Left renal pelvis (tissue), 4 donors: ENCODE data around the gene EWSR1. TPM values are rescaled to one million over a fixed set of nuclear protein-coding genes. Genes with fewer than 3 reads are reported as not detected.
A peak's percentile ranks its signal among the peaks of the same experiment; 100 is the strongest.
"Not testable (repeated sequence)": the region's sequence is repeated elsewhere in the genome, so short reads cannot be mapped to it uniquely, and the experiment has no call there.

Experiments
- DNase-seq, 4 donors: peaks; one replicate each; pipeline ENCODE4 v3.0.0-alpha.2; 2013; ENCODE audit warnings: low read depth in 4 of 4, low spot score in 3 of 4
- polyA plus RNA-seq, 4 donors: library from polyadenylated mRNA; unstranded; fragments of 120-200 nt; gene quantifications; one replicate each; pipeline ENCODE4 v1.2.1, GENCODE V29; 2013; ENCODE audit not compliant: insufficient read length in 4 of 4

EWSR1 gene, protein sequence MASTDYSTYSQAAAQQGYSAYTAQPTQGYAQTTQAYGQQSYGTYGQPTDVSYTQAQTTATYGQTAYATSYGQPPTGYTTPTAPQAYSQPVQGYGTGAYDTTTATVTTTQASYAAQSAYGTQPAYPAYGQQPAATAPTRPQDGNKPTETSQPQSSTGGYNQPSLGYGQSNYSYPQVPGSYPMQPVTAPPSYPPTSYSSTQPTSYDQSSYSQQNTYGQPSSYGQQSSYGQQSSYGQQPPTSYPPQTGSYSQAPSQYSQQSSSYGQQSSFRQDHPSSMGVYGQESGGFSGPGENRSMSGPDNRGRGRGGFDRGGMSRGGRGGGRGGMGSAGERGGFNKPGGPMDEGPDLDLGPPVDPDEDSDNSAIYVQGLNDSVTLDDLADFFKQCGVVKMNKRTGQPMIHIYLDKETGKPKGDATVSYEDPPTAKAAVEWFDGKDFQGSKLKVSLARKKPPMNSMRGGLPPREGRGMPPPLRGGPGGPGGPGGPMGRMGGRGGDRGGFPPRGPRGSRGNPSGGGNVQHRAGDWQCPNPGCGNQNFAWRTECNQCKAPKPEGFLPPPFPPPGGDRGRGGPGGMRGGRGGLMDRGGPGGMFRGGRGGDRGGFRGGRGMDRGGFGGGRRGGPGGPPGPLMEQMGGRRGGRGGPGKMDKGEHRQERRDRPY
- polyA plus RNA-seq = 100 to 1,000 TPM; 240 to 371 (median 332) TPM

DNA sequence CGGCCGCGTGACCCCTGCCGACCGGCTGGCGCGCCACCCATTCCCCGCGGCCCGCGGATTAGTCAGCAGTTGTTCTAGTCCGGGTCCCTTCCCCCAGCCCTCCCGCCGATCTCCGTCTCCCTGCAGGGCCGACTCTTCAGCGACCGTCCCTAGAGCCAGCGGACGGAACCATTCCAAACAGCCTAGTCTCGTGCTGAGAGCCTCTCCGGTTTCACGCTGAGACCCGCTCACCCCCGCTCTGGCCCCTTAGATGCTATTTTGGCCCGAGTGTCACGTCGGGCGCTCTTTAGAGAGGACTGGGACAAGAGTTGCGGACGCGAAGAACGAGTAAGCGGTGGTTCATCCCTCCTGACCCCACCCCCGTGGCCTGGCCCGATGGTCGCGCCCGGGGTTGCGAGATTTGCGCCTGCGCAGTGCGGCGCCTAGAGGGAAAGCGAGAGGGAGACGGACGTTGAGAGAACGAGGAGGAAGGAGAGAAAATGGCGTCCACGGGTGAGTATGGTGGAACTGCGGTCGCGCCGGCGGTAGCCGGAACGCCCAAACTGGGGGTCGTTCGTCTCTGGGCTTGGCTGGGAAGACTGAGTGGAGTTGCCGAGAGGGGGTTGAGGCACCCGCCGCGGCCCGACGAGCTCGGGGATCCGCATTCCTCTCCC is at the start of gene EWSR1, which contains the start of gene RHBDD3:
Gene EWSR1, plus strand, starts transcription at position 411 of the 653 bp plus-strand sequence. Its CDS starts 69 bp downstream, at position 480.
Gene RHBDD3, minus strand, starts transcription at position 124 of the 653 bp plus-strand sequence. CDS start 2,355 bp downstream, outside the sequence.
- peak; percentile 92 to 94 (median 92) for DNase-seq

DNA sequence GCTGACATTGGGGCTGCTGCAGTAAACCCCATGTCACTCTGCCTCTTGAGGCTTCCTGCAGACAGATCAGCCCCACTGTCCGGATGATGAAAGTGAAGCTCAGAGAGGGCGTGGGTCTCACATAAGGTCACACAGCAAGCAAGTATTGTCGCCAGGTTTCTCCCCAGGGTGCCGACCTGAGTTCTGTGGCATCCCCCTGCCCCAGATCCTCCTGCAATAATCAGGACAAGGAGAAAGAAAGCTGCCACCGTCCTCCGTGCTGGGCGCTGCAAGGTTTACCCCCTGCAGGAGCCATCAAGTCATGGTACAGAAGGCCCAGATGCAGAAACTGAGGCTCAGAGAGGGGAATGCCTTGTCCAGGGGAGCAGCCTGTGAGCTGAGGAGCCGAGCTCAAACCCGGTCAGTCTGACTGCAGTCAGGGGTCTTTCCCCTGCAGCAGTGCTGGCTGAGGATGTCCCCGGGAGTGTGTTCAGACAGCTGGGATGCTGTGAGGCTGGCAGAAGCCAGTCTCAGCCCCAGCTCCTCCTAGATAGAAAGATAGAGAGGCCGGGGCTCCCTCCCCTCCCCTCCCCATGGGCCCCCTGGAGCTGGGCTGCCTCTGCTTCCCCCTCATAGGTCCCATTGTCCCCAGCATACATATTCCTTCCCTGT is 49.2 kb upstream of the EWSR1 start:
- no peak for DNase-seq

DNA sequence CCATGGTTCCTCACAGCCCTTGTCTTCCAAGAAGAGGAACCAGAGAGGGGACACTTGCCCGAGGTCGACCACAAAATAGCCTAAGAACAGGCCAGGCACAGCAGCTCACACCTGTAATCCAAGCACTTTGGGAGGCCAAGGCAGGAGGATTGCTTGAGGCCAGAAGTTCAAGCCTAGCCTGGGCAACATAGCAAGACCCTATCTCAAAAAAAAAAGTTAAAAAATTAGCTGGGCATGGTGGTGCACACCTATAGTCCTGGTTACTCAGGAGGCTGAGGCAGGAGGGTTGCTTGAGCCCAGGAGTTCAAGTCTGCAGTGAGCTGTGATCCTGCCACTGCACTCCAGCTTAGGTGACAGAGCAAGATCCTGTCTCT is 48.7 kb upstream of the EWSR1 start:
- DNase-seq = not testable (repeated sequence)

DNA sequence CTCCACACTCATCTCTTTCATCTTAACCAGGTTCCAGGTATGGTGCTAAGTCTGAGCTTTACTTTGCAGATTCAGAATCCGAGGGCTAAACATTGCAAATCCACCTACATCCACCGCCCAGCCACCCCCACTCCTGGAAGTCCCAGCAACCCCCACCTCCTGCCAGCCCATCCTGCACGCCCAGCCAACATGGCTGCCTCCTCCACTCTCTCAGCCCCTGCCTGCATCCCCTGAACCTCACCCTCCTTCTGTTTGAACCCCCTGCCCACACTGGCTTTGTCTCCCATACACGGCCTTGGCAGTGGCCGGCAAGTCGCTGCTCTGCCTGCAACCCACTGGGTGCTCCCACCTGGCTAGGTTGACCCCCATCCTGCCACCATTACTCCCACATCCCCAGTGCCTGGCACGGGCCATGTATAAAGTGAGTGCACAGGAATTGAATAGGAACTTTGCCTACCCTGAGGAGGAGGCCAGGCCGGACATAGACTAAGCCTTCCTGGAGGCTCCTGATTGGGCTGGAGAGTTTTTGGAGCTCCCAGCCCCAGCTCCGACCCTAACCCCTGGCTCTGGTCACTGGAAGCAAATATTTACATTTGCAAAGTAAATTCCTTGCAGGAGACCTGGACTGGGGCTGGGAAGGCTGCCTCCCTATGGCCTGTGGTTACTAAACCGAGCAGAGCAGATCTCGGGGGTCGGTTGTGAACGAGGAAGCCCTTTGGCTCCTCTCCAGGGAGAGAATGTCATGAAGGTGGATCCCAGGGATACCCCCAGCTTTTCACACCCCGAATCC is 48.0 kb upstream of the EWSR1 start:
- DNase-seq = no peak

DNA sequence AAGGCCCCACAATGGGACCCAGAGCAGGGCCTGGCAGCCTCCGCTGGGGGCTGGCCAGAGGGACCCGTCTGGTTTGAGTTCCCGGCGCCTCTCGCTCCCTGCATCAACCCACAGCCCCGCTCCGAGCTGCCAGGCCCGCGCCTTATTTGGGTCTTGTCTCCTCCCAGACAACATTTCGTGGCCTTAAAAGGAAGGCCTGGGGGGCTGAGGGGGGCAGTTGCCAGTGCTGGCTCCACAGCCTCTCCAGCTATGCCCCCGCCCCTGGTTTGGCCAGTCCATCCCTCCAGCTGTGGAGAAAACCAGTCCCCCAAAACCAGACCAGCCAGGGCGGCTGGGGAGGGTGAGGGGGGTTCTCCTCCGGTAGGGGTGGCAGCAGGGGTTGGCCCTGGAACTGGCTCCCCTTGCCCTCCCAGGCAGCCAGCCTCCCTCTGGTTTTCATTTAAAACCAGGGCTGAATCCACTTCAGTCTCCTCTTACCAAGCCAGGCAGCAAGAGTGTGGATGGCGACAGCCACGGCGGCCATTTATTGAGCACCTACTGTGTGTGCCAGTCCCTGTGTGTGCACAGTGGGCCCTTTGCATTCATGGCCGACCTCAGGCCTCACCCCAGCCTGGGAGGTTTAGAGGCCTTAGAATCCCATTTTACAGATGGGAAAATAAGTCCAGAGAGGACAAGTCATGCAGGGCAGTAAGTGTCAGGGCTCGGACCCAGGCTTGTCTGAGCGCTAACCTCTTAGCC is 43.8 kb upstream of the EWSR1 start:
- no peak for DNase-seq

DNA sequence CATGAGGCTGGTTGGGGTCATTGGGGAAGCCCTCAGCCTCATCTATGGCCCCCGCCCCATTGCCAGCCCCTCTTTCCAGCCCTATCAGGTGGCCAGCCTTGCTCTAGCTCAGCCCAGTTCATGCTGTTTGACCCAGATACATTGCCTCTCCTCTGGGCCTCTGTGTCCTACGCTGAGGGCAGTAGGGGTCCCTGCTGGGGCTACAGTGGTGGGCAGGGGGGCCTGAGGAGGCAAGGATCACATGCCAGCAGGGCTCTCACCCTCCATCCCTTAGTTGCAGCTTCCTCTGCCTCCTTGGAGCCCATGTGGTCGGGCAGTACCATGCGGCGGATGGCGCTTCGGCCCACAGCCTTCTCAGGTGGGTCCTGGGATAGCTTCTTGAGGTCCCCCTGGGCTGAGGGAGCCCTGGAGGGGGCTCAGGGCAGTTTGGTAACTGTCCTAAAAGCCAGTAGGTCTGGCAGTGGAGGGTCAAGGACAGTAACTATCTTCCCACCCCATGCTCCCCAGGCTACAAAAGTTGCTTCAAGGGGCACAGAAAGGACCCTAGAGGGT is 43.1 kb upstream of the EWSR1 start:
- DNase-seq = no peak

DNA sequence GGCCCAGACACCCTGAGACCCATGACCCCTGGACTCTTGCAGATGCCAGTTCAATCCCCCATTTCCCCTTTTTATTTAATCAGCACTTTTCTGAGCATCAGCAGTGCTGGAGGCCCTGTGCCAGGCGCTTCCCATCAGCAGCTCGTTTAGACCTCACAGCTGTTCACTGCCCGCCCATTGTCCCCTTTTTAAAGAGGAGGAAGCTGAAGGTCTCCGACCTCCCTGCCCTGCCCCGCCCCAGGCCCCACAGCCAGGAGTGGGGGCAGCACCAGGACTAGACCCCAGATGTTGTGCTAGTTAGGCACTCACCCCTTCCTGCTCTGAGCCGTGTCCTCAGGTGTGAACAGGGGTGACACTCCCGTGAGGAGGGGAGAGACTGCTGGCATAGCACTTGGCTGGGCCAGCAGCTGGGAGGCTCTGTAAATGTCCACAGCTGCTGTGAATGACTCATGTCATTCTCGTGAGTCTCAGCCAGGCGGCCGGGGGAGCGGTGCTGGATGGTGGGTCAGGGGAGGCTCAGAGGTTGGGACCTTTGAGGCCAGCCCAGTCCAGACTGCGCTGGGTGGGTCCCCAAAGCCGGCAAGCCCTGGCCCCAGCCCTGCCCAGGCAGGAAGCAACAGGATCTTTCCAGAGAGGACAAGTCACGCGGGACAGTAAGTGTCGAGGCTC is 42.5 kb upstream of the EWSR1 start:
- DNase-seq = no peak

DNA sequence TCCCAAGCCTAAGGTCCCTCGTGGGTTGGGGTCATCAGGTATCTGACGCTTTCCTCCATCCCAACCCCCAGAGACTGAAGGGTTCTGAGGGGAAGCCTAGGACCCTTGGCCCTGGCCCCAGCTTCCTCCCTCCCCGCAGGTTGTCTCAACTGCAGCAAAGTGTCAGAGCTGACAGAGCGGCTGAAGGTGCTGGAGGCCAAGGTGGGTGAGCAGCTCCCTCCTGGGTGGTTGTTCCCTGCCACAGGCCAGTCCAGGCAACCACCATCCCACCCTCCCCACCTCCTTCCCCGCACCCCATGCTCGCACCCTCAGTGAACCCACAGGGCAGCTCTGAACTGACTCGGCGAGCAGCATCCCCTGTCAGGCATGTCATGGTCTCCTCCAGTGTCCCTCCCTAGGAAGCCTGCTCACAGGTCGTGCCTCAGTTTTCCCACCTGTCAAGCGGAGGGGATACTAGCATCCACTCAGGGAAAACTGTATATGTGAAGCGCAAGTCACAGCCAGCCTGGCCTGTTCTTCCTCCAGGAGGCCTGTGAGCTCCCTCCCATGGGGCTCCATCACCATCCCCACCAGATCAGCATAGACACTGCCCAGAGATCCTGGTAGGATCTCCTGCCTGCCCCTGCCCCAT is 41.6 kb upstream of the EWSR1 start:
- no peak for DNase-seq

DNA sequence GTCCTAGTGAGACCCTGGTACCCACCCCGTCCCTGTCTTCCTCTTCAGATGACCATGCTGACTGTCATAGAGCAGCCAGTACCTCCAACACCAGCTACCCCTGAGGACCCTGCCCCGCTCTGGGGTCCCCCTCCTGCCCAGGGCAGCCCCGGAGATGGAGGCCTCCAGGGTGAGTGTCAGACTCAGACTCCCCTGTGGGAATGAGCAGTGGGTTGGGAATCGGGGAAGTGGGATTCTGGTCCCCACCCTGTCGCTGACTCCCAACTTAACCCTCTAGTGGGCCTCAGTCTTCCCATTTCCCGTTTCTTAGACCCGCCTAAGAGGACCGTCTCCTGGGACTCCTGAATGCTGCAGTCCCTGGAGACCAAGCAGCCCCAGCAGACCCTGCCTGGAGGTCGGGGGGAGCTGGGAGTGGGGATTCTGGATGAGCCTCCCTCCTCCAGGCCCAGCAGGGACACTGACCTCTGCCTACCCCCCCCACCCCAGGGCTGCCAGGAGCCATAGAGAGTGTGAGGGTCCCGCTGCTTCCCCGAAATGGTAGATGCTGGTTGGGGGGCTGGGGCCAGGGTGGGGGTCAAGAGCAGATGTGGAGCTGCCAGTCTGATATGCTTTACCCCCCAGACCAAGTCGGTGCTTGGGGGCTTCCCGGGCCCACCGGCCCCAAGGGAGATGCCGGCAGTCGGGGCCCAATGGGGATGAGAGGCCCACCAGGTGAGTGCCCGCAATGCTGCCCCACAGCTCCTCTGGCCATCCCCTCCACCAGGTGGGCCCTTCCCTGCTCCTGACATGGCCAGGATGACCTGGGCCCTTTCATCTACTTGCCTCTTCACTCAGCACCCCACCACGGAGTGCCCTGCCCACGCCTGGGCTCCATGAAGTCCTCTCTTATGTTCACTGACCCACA is 36.8 kb upstream of the EWSR1 start:
- DNase-seq = no peak

DNA sequence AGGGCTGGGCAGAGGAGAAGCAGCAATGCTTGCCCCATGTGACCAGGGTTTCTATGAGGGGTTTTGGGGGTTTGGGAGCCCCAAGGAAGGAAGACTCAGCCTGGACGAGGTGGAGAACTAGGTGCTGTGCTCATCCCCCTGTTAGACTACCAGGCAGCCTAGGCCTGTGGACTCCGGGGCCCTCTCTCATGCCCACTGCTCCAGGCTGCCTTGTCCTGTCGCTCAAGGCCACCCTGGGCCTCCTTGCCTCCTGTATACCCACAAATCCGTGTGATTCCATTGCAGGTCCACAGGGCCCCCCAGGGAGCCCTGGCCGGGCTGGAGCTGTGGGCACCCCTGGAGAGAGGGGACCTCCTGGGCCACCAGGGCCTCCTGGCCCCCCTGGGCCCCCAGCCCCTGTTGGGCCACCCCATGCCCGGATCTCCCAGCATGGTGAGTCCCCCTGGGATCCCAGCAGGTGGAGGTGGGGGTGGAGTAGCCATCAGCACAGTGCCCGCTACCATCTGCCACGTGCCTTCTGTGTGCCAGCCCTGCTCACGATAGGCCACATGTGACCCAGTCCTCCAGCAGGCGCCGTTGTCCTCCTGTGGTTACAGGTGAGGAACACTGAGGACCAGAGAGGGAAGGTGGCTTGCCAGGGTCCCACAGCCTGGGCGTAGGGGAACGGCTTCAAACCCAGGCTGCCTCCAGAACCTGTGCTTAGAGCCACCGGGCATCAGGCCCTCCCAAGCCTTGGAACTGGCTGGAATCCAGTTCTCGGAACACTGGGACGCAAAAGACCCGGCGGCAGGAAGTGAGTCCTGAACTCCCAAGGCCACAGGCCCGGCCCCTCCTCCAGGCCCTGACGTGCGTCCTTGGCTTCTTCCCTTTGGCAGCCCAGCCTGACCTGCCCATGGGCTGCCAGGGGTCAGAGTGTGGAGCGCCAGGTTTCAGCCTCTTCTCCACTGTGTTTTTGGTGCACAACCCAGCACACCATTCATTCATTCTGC is 35.8 kb upstream of the EWSR1 start:
- DNase-seq = no peak

DNA sequence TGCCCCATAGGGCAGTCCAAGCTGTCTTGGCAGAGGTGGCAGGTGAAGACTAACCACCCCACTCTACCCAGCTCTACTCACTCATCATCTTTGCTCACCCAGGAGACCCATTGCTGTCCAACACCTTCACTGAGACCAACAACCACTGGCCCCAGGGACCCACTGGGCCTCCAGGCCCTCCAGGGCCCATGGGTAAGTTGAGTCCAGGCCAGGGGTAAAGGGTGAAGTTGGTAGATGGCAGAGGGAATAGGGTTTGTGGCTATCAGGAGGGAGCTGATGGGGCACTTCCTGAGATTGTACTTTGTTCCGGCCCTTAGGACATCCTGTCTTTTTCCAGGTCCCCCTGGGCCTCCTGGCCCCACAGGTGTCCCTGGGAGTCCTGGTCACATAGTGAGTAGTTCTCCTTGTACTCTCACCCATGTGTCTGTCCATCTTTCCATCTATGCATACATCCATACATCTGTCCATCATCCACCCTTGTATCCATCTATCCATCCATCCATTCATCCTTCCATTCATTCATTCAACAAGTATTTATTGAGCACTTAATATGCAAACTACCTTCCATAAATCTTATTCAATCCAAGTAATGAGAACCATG is 34.7 kb upstream of the EWSR1 start:
- no peak for DNase-seq

DNA sequence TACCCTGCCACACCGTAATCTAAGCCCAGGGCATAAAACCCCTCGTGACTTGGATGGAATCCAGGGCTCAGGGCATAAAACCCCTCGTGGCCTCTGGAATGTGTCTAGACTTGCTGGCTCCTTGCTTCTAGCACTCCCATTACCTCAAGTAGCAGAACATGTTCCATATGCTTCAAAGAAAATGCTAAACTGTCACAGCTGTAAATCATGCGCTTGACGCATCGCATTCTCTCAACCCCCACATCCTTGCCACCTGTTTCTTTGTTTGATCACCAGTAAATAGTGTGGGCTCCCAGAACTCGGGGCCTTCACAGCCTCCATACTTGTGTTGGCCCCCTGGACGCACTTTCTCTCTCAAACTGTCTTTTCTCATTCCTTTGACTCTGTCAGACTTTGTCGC is 27.6 kb upstream of the EWSR1 start:
- not testable (repeated sequence) for DNase-seq

DNA sequence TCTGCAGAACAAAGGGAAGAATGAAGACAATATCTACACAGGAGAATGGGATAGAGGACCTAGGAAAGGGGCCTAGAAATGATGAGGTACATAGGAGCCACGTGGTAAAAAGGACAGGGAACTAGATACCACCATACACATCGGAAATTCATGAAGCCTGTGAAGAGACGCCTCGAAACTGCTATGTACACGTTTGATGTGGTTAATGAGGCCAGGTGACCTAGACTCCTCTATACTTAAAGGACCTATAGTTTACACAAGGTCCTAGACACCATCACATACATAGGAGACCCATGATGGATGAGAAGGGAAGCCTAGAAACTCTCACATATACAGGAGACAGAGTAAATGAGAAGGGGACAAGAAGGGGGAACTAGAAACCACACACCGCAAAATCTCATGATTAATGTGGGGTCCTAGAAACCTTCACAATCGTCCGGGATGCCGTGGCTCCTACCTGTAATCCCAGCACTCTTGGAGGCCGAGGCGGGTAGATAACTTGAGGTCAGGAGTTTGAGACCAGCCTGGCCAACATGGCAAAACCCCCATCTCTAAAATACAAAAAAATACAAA is 24.1 kb upstream of the EWSR1 start:
- no peak for DNase-seq

DNA sequence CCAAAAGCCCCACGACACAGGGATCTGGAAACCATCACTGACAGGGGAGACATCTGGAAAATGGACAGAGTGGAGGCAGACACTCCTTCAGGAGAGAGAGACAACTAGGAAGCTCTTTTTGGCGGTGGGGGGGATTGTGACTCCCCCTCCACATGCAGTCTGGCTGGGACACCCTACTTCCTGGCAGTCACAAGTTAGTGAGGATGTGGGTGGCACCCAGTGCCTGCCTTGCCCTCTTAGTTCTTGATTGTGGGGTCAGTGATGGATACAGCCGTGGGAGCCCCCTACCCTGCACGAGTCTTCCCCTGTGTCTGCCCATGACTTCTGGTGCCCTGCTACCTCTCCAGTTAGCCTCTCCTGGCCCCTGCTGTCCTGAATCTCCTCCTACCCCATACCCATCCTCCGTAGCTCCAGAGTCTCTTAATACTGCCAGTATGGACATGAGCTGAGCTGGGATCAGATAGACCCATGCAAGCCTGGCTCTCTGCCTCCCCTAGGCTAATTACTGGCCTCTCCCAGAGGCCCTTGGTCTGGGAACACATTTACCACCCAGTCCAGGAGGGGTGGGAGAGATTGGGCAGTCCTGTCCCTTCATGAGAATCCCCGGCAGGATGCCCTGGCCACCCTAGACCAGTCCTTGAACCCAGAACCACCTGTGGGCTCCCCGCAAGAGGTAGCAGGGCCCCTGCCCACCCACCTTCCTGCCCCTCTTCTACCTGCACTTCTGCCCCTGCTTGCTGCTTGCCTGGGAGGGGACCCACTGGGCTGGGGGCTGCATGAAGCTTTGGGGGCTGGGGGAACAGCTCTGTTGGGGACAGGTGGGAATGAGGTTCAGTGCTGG is 23.1 kb upstream of the EWSR1 start:
- DNase-seq = no peak
